Measurements from ENCODE around the gene EFCAB12.

- TF ChIP-seq CTCF (IDR thresholded peaks at IDR 0.05) (no peak), POLR2A (IDR thresholded peaks at IDR 0.05) (no peak)
Observed at GRCh38 chr3:129442486-129442885, 14.1 kb upstream of the EFCAB12 start.

All from Peyer's patch (tissue), 4 donors.